HEK293T (cell line): ENCODE measurements around the gene CELF2.

Experiments
- CTCF ChIA-PET: fragments of 350-600 bp; formaldehyde crosslinking; extraction: SDS; loops from one replicate; lab custom pipeline; 2021; ENCODE audit warnings: antibody characterized with exemption, inconsistent platforms; lab: Yijun Ruan, JAX
- POLR2A ChIA-PET: fragments of 350-600 bp; formaldehyde crosslinking; extraction: SDS; loops from one replicate; lab custom pipeline; 2020; ENCODE audit warnings: antibody characterized with exemption, inconsistent platforms; lab: Yijun Ruan, JAX
- DNase-seq: peaks from one replicate; pipeline ENCODE4 v3.0.0; 2012; ENCODE audit warnings: mixed read lengths; ENCODE audit errors: extremely low spot score
- ARNT ChIP-seq: fragments of 450-650 bp; IDR thresholded peaks from 2 replicates; pipeline ENCODE4 v1.6.1; 2017; ENCODE audit warnings: mild to moderate bottlenecking
- BHLHE40 ChIP-seq: fragments of 450-650 bp; IDR thresholded peaks from 2 replicates; pipeline ENCODE4 v1.6.1; 2016; ENCODE audit warnings: mild to moderate bottlenecking, moderate library complexity, borderline replicate concordance
- CTBP1 ChIP-seq: fragments of 450-650 bp; IDR thresholded peaks from 2 replicates; pipeline ENCODE4 v1.6.1; 2016; ENCODE audit warnings: borderline replicate concordance
- ELF4 ChIP-seq: fragments of 450-650 bp; IDR thresholded peaks from 2 replicates; pipeline ENCODE4 v1.6.1; 2017; ENCODE audit warnings: antibody characterized with exemption
- FOXA1 ChIP-seq: fragments of 450-650 bp; IDR thresholded peaks from 2 replicates; pipeline ENCODE4 v1.6.1; 2016; ENCODE audit warnings: mild to moderate bottlenecking
- FOXK2 ChIP-seq: fragments of 450-650 bp; IDR thresholded peaks from 2 replicates; pipeline ENCODE4 v1.6.1; 2016; ENCODE audit warnings: mild to moderate bottlenecking
- FOXM1 ChIP-seq: fragments of 450-650 bp; IDR thresholded peaks from 2 replicates; pipeline ENCODE4 v1.6.1; 2017; ENCODE audit warnings: mild to moderate bottlenecking, borderline replicate concordance
- HDGF ChIP-seq: fragments of 450-650 bp; IDR thresholded peaks from 2 replicates; pipeline ENCODE4 v1.6.1; 2017; ENCODE audit warnings: antibody characterized with exemption, borderline replicate concordance
- L3MBTL2 ChIP-seq: fragments of 450-650 bp; conservative IDR thresholded peaks from 2 replicates; pipeline ENCODE4 v1.6.1; 2016; ENCODE audit warnings: mild to moderate bottlenecking
- LEF1 ChIP-seq: fragments of 450-650 bp; IDR thresholded peaks from 2 replicates; pipeline ENCODE4 v1.6.1; 2017; ENCODE audit warnings: mild to moderate bottlenecking, borderline replicate concordance
- NFRKB ChIP-seq: fragments of 450-650 bp; IDR thresholded peaks from 2 replicates; pipeline ENCODE4 v1.6.1; 2016; ENCODE audit warnings: mild to moderate bottlenecking, moderate library complexity
- PKNOX1 ChIP-seq: fragments of 450-650 bp; IDR thresholded peaks from 2 replicates; pipeline ENCODE4 v1.6.1; 2016
- SP1 ChIP-seq: fragments of 450-650 bp; IDR thresholded peaks from 2 replicates; pipeline ENCODE4 v1.6.1; 2017
- SUZ12 ChIP-seq: fragments of 450-650 bp; IDR thresholded peaks from 2 replicates; pipeline ENCODE4 v1.6.1; 2016; ENCODE audit warnings: mild to moderate bottlenecking
- TARDBP ChIP-seq: fragments of 450-650 bp; IDR thresholded peaks from 2 replicates; pipeline ENCODE4 v1.6.1; 2016
- ZNF384 ChIP-seq: fragments of 450-650 bp; IDR thresholded peaks from 2 replicates; pipeline ENCODE4 v1.6.1; 2016

Gene CELF2

GRCh38 chr10:11231285-11231684 lies 213.6 kb downstream of the CELF2 start:
- no peak for DNase-seq
- CTCF ChIA-PET = no interaction called here
- POLR2A ChIA-PET = no interaction called here
- TF ChIP-seq SUZ12 (no peak), ELF4 (no peak), SP1 (no peak), FOXK2 (no peak), PKNOX1 (no peak), ARNT (no peak), FOXM1 (no peak), ZNF384 (no peak), NFRKB (no peak), TARDBP (no peak), BHLHE40 (no peak), HDGF (no peak), FOXA1 (no peak), CTBP1 (no peak), LEF1 (no peak), L3MBTL2 (no peak)

- POLR2A ChIA-PET = no interaction called here
- TF ChIP-seq PKNOX1 (no peak), ARNT (no peak), FOXA1 (no peak), ELF4 (no peak), L3MBTL2 (no peak), TARDBP (no peak), FOXM1 (no peak), ZNF384 (no peak), SP1 (no peak), HDGF (no peak), NFRKB (no peak), LEF1 (no peak), SUZ12 (no peak), BHLHE40 (no peak), CTBP1 (no peak), FOXK2 (no peak)
- CTCF ChIA-PET = no interaction called here
- DNase-seq = no peak
Observed at GRCh38 chr10:11232222-11232961, 214.7 kb downstream of the CELF2 start.

- ChIA-PET POLR2A (no interaction called here), CTCF (no interaction called here)
- DNase-seq = no peak
- TF ChIP-seq LEF1 = no peak
- no peak for TF ChIP-seq L3MBTL2
- no peak for TF ChIP-seq ELF4
- no peak for TF ChIP-seq FOXA1
- TF ChIP-seq ZNF384 = no peak
- no peak for TF ChIP-seq NFRKB
- no peak for TF ChIP-seq FOXK2
- no peak for TF ChIP-seq SUZ12
- no peak for TF ChIP-seq CTBP1
- no peak for TF ChIP-seq FOXM1
- TF ChIP-seq SP1 = no peak
- TF ChIP-seq ARNT = no peak
- no peak for TF ChIP-seq TARDBP
- no peak for TF ChIP-seq HDGF
- TF ChIP-seq BHLHE40 = no peak
- no peak for TF ChIP-seq PKNOX1
Observed at GRCh38 chr10:11234857-11235531, 217.3 kb downstream of the CELF2 start.

- POLR2A ChIA-PET = no interaction called here
- CTCF ChIA-PET = interaction anchor here (1.3 kb wide), 1 partner anchor 71 kb away, joined by 3 read pairs; no protein-coding TSS in a partner anchor
- TF ChIP-seq PKNOX1 (0 out of 2 replicates have a peak, but pooled peaks have one; percentile 5), FOXM1 (no peak)
- DNase-seq = no peak
Observed at GRCh38 chr10:11235771-11236170, 218.1 kb downstream of the CELF2 start.

GRCh38 chr10:11236234-11236633 lies 218.6 kb downstream of the CELF2 start:
- ChIA-PET CTCF (interaction anchor here (1.3 kb wide), 1 partner anchor 71 kb away, joined by 3 read pairs; no protein-coding TSS in a partner anchor), POLR2A (no interaction called here)
- no peak for DNase-seq
- TF ChIP-seq PKNOX1 (no peak), FOXA1 (no peak), ELF4 (no peak), BHLHE40 (no peak), HDGF (no peak), TARDBP (no peak), ARNT (no peak), SUZ12 (no peak), L3MBTL2 (no peak), FOXK2 (no peak), NFRKB (no peak), ZNF384 (no peak), CTBP1 (no peak), SP1 (no peak)
